Pancreas (tissue), 10 donors: ENCODE measurements around the gene CHID1. TPM values are rescaled to one million over a fixed set of nuclear protein-coding genes. Genes with fewer than 3 reads are reported as not detected.

Experiments
- ATAC-seq, 4 donors: fragments of 200-7000 bp; cut with Tn5 transposase; one replicate each; pipeline versions ENCODE4 v1.8.0 to v1.9.1; 2020; ENCODE audit warnings: mild to moderate bottlenecking in 4 of 4, moderate library complexity in 4 of 4
- DNase-seq, 6 donors: peaks; one replicate each; pipeline ENCODE4 v3.0.0-alpha.2; 2020
- FAIRE-seq: peaks from 2 replicates; lab custom pipeline; 2012; peaks lifted over from hg19 to GRCh38; lab: Jason Lieb, UNC
- H3K27ac ChIP-seq, 4 donors: fragments of 200-600 bp; sonication (generic); 1 replicate in 3 of 4; 2 replicates in 1 of 4; pipeline versions ENCODE4 v1.5.0 to v1.8.0; 2020
- H3K27me3 ChIP-seq, 4 donors: fragments of 200-600 bp; one replicate each; pipeline ENCODE4 v1.8.0; 2021
- H3K36me3 ChIP-seq, 3 donors: fragments of 200-600 bp; sonication (generic) in 1 of 3; one replicate each; pipeline versions ENCODE4 v1.5.0 to v1.8.0; 2020 to 2021
- H3K4me1 ChIP-seq, 3 donors: fragments of 200-600 bp; one replicate each; pipeline ENCODE4 v1.8.0; 2021
- H3K4me3 ChIP-seq, 4 donors: fragments of 200-600 bp; sonication (generic) in 2 of 4; one replicate each; pipeline versions ENCODE4 v1.5.0 to v1.8.0; 2020 to 2021
- H3K9me3 ChIP-seq, 4 donors: fragments of 200-600 bp; one replicate each; pipeline ENCODE4 v1.8.0; 2021
- CTCF ChIP-seq, 4 donors: fragments of 200-600 bp; sonication (generic) in 3 of 4; IDR thresholded peaks; one replicate each; pipeline versions ENCODE4 v1.5.0 to v1.8.0; 2021; ENCODE audit warnings: antibody characterized with exemption in 4 of 4
- WGBS, 2 donors: extraction: QIAGEN DNeasy Blood & Tissue Kit; methylation state at CpG; one replicate each; pipeline ENCODE4 v1.1.7; 2013; 5-methylcytosine and 5-hydroxymethylcytosine counted together
- intact Hi-C, 3 donors: fragments of 100-400 bp; cut with DNase I; formaldehyde crosslinking; loops; one replicate each; pipeline versions ENCODE4 v1.11.1 to v1.14.2; 2022
- polyA plus RNA-seq, 2 donors: library from polyadenylated mRNA; stranded (reverse); fragments of 200-250 nt; gene quantifications; one replicate each; pipeline ENCODE4 v1.2.3, GENCODE V29; 2013
- total RNA-seq, 6 donors: library from RNA; stranded (reverse); fragmentation: NEBNext Ultra II Directional in 4 of 6; extraction: Animal tissue kit (Norgen Biotek cat#: 25700) in 4 of 6; gene quantifications; one replicate each; pipeline versions ENCODE4 v1.2.1 to v1.2.4, GENCODE V29; 2021 to 2023
- donor health status: healthy with polysubstance abuse.
- donor health status: DM: no; HTN: no; CAD: no; lungs with moderate emphysema.
- donor health status: DM: no; HTN: no; CAD: no.
- donor health status: control.
- donor health status: control.
- donor health status: Bipolar disorder and iron deficiency.
- donor health status: DM: yes; HTN: yes; CAD: no.
- donor health status: DM: no; HTN: no; CAD: no.
- donor health status: DM: no; HTN: no; CAD: no.
- donor health status: DM: yes; HTN: yes; CAD: no.

The CHID1 gene
- total and polyA plus RNA-seq, 8 donors: 41.7 to 86.0 (median 62.1) TPM

GRCh38 chr11:898143-898511 lies 12.5 kb downstream of the CHID1 start:
- TF ChIP-seq CTCF (IDR thresholded peaks at IDR 0.05): no peak
- ATAC-seq: peak in 3 of 4 donors; percentile 14 to 52 (median 45)
- FAIRE-seq: no peak
- Histone ChIP-seq H3K9me3 (no peaks in the 10 kb centered on the region), H3K4me3 (no peak overlapping the region), H3K36me3 (peaks cover 0 to 38% (median 28%) of the 10 kb centered on the region in 3 donors), H3K27me3 (no peaks in the 10 kb centered on the region), H3K4me1 (no peaks in the 10 kb centered on the region), H3K27ac (no peak overlapping the region)
- intact Hi-C loops: no loop called here
- peak in 1 of 6 donors; percentile 42 for DNase-seq
- WGBS, 2 donors: 61 to 71% methylated on average over 10 of the region's 10 CpGs

GRCh38 chr11:897253-898142 lies 13.1 kb downstream of the CHID1 start:
- H3K36me3 ChIP-seq: peaks cover 0 to 32% (median 22%) of the 10 kb centered on the region in 3 donors
- no peak overlapping the region for H3K27ac ChIP-seq
- WGBS, 2 donors: 87 to 89% methylated on average over 17 of the region's 17 CpGs
- H3K9me3 ChIP-seq: no peaks in the 10 kb centered on the region
- no peaks in the 10 kb centered on the region for H3K4me1 ChIP-seq
- H3K4me3 ChIP-seq: no peak overlapping the region
- intact Hi-C loops: no loop called here
- TF ChIP-seq CTCF (IDR thresholded peaks at IDR 0.05): no peak
- DNase-seq (no peak), ATAC-seq (peak in 1 of 4 donors; percentile 9), FAIRE-seq (no peak)
- no peaks in the 10 kb centered on the region for H3K27me3 ChIP-seq

GRCh38 chr11:895331-896110 lies 15.1 kb downstream of the CHID1 start:
- FAIRE-seq (no peak), DNase-seq (peak in 1 of 6 donors; percentile 71), ATAC-seq (no peak)
- no peaks in the 10 kb centered on the region for H3K9me3 ChIP-seq
- no peaks in the 10 kb centered on the region for H3K27me3 ChIP-seq
- H3K36me3 ChIP-seq: peaks cover 0 to 19% (median 14%) of the 10 kb centered on the region in 3 donors
- intact Hi-C loops: no loop called here
- 89 to 91% methylated on average over 25 to 26 of the region's 26 CpGs for WGBS, 2 donors
- no peaks in the 10 kb centered on the region for H3K4me1 ChIP-seq
- no peak overlapping the region for H3K4me3 ChIP-seq
- TF ChIP-seq CTCF (IDR thresholded peaks at IDR 0.05): no peak
- H3K27ac ChIP-seq: no peak overlapping the region

GRCh38 chr11:894575-895201 lies 15.9 kb downstream of the CHID1 start:
- H3K36me3 ChIP-seq: peaks cover 0 to 13% (median 6%) of the 10 kb centered on the region in 3 donors
- no peaks in the 10 kb centered on the region for H3K4me1 ChIP-seq
- no peak overlapping the region for H3K27ac ChIP-seq
- FAIRE-seq: no peak
- no peak for ATAC-seq
- intact Hi-C loops: no loop called here
- no peak overlapping the region for H3K4me3 ChIP-seq
- no peak for TF ChIP-seq CTCF (IDR thresholded peaks at IDR 0.05)
- 88 to 92% methylated on average over 12 of the region's 12 CpGs for WGBS, 2 donors
- no peaks in the 10 kb centered on the region for H3K27me3 ChIP-seq
- DNase-seq: no peak
- no peaks in the 10 kb centered on the region for H3K9me3 ChIP-seq
